Lower leg skin (tissue), 3 donors: Measurements from ENCODE around the gene AGXT.

ENCODE experiments used
- POLR2A ChIP-seq, 2 donors: fragments of 450-650 bp; IDR thresholded peaks; one replicate each; pipeline ENCODE4 v1.6.1; 2016 to 2017; ENCODE audit warnings: antibody characterized with exemption in 2 of 2, mild to moderate bottlenecking in 1 of 2, moderate library complexity in 1 of 2
- TF ChIP-seq, protein P1 (sequence below), 3 donors: fragments of 450-650 bp; IDR thresholded peaks; one replicate each; pipeline ENCODE4 v1.5.1; 2016; ENCODE audit warnings: antibody characterized with exemption in 3 of 3, mild to moderate bottlenecking in 3 of 3, moderate library complexity in 2 of 3

GRCh38 chr2:240906141-240906910 is 37.7 kb downstream of the AGXT start, which contains the start of gene CROCC2:
- TF ChIP-seq, protein P1, sequence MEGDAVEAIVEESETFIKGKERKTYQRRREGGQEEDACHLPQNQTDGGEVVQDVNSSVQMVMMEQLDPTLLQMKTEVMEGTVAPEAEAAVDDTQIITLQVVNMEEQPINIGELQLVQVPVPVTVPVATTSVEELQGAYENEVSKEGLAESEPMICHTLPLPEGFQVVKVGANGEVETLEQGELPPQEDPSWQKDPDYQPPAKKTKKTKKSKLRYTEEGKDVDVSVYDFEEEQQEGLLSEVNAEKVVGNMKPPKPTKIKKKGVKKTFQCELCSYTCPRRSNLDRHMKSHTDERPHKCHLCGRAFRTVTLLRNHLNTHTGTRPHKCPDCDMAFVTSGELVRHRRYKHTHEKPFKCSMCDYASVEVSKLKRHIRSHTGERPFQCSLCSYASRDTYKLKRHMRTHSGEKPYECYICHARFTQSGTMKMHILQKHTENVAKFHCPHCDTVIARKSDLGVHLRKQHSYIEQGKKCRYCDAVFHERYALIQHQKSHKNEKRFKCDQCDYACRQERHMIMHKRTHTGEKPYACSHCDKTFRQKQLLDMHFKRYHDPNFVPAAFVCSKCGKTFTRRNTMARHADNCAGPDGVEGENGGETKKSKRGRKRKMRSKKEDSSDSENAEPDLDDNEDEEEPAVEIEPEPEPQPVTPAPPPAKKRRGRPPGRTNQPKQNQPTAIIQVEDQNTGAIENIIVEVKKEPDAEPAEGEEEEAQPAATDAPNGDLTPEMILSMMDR (IDR thresholded peaks at IDR 0.05) = no peak
- no peak for TF ChIP-seq POLR2A (IDR thresholded peaks at IDR 0.05)
